ELF-1 (cell line): ENCODE measurements around the gene NXN.
"Not testable (repeated sequence)": the region's sequence is repeated elsewhere in the genome, so short reads cannot be mapped to it uniquely, and the experiment has no call there.

Experiments
- DNase-seq: peaks from one replicate; pipeline ENCODE4 v3.0.0-alpha.2; 2016; ENCODE audit warnings: low read depth, low spot score

Gene NXN

DNA sequence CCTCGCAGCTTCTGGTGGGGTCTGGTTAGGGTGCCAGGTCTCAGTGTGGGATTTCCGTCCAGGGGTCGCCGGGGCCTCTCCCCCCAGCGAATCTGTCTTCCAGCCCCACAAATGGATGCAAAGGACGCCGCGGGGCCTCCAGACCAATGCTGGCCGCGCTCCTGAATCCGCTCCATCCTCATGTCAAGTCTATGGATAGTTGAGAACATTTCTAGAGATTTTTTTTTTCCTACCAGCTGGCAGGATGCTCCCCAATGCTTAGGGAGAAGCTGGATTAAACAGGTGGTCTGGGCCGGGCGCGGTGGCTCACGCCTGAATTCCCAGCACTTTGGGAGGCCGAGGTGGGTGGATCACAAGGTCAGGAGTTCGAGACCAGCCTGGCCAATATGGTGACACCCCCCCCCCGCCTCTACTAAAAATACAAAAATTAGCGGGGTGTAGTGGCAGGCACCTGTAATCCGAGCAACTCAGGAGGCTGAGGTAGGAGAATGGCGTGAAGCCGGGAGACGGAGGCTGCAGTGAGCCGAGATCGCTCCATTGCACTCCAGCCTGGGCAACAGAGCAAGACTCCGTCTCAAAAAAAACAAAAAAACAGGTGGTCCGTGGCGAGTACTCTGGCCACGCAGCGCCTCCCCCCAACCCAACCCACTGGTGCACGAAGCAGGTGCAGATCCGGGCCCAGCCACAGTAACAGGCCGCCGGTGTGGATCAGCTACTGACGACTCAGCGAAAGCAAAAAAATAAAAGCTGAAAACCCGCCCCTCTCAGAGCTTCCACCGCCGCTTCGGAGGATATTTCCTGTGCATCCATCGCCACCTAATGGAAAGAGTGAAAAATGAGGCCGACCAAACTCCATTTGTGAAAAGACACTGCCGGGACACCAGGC is 1.1 kb upstream of the NXN start:
- peak; percentile 85 for DNase-seq

DNA sequence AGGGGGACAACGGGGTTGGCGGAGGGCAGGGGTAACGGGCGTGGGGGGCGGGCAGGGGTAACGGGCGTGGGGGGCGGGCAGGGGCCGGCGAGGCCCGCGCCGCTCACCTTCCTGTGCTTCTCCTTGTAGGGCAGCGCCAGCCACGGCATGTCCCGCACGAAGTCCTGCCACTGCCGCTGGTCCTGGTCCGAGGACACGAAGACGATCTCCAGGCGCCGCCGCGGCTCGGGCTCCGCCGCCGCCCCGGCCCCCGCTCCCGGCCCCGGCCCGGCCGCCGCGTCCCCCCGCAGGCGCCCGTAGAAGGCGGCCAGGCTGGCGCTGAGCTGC is 401 bp downstream of the NXN start:
- no peak for DNase-seq

DNA sequence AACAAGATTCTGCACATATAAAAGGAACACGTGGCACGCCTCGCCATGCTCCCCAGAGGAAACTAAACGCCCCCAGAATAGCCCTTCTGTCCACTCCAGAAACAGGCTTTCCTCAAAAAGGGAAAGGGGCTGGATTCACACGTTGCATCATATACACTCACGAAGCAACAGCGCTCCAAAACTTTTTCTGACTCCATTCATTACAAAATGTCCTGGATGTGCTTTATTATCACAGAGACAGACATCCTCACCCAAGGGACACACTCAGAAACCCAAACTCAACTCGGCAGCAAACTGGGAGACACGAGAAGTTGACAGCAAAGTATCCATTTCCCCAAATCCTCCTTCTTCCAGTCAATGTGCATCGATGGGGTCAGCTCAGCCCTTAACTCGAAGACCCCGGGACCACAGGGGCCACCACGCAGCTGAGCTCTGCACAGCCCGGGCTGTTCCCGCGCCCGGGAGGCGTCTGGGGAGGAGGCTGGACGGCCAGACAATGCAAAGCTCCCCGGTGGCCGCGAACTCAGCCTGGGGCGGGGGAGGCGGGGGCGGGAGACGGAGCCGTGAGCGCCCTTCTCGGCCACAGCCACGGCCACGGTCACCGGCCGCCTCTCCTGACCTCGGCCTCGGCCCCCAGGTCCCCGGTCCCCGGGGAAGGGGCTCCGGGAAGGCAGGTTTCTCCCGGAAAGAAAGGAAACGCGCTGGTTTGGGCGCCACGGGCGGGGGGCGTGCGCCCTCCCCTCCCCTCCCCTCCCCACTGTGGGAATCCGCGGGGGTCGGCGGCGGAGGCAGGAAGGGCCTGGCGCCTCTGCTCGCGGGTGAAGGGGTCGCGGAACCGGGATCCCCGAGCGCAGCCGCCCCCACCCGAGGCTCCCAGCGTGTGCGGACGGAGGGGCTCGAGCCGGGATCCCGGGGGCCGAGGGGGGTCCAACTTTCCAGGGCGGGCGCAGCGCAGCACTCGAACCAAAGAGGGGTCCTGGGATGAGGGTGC is 1.2 kb downstream of the NXN start:
- DNase-seq, result peak; percentile 62

DNA sequence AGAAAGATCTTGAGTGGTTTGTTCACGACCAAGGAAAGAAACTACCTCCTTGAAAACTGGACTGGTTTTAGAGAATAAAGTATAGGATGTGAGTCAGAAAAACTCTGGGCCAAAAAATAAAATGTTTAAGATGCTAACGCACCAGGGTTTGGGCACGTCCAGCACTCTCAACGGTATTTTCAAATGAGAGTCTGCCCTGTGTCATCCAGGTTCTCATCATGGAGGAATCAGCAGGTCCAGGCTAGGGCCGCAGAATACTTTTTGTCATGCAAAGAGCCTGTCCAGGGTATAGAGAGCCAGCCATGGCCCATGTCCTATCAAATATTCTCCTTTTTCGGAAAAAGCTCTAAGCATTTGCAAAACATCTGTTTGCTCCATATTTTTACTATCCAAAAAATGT is 2.4 kb downstream of the NXN start:
- no peak for DNase-seq

DNA sequence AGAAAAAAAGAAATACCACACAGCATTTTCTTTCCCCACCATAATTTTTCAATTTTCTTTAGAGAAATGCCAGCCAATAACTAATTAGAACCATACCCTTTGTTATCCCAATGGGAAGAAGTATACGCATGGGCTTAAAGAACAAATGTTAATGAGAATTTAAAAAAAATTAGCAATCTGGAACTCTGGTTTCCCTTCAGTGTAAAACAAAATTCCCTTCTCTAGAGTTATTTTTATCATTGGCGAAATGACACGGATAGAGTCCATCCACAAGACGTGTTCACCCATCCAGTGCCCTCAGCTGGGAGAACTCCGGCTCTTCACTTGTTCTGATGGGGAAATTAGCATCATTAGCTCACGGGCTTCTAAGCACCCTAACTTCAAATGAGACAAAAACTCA is 3.3 kb downstream of the NXN start:
- DNase-seq, result no peak

DNA sequence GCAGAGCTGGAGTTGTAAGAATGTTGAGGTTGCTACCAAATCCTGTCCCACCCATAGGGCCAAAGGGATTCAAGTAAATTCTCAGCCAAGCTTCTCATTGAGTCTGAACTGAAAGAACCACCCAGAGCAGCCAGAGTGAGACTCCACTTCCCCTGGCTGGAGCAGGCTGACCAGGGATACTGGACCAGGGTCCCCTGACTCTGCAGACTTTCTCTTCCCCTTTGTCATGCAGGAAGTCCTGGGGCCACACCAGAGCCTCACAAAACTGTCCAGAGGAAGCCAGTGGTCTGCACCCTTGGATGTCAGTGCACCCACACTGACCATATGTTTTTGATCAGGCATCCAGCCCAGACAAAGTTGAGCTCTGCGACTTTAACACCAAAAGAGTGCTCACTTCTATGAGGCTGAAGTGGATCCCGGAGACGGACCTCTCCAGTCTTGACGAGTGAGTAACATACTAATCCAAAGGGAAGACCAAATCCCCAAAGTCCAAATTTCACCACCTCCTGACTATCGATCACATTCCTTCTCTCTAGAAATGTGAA is 4.1 kb downstream of the NXN start:
- no peak for DNase-seq

DNA sequence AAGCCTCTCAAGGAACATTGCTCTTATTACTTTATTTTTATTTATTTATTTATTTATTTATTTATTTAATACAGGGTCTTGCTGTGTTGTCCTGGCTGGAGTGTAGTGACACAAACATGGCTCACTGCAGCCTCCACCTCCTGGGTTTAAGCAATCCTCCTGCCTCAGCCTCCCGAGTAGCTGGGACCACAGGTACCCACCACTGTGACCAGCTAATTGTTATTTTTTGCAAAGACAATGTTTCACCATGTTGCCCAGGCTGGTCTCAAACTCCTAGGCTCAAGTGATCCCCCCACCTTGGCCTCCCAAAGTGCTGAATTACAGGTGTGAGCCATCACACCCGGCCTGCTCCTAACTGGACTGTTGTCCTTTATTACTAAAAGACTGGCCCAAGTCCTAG is 4.8 kb downstream of the NXN start:
- DNase-seq, result not testable (repeated sequence)

DNA sequence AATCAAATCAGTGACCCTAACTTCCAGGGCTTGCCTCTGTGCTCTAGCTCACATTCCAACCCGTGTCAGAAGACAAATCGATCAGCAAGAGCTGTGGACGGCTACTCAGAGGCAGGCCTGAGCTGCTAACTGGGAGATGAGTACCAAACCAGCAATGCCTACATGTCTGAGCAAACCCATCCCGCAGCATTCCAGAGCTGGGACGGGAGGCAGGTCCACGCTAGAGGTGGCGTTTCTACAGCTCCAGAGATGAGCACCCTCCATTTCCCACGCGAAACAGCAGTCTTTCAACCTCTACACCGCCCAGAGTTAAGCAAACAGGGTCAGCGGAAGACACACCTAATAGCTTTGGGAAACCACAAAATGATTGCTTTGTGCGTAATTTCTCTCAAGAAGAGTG is 6.5 kb downstream of the NXN start:
- DNase-seq, result peak; percentile 88

DNA sequence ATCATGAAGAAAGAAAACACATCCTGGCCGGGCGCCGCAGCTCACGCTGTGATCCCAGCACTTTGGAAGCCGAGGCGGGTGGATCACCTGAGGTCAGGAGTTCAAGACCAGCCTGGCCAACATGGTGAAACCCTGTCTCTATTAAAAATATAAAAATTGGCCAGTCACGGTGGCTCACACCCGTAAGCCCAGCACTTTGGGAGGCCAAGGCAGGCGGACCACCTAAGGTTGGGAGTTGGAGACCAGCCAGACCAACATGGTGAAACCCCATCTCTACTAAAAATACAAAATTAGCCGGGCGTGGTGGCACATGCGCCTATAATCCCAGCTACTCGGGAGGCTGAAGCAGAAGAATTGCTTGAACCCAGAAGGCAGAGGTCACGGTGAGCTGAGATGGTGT is 7.7 kb downstream of the NXN start:
- not testable (repeated sequence) for DNase-seq

DNA sequence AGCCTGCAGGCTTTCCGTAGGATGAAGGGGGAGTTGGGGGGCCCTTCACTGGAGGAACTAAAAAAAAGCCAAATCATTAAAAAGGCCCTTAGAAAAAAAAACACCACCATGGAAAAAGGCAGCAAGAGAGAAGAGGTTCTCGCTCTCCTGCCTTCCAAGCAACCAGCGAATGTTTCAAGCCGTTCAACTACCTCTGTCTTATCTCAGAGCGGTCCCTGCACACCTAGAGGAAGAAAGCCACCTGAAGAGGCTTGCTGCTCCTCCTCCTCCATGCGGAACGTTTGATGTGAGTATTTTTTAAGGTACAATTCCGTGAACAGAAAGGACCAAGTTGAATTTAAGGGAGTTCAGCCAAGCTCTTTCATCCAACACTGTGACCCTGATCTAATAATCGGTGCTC is 9.2 kb downstream of the NXN start:
- DNase-seq, result no peak

DNA sequence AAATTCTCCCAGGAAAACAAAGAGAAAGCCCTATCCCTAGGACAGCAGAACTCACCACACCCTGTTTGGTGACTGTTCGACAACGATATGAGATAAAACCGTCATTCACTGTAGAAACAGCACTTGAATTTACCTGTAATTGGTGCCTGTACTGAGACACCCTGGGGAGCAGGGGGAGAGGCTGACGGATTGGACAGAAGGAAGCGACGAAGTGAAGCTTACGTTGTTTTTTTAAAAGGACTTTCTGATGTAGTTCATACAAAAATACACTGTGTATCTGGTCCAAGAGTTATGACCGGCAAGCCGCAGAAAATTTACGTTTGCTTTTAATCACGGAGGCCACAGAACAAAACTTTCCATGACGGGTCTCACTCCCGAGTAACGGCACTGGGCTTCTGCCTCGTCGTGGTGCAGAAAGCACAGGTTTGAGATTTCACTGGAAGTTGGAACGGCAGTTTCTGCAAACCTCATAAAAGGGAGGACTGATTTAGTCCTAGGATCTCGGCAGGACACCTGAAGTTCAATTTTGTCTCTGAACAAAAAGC is 9.7 kb downstream of the NXN start:
- DNase-seq, result no peak

DNA sequence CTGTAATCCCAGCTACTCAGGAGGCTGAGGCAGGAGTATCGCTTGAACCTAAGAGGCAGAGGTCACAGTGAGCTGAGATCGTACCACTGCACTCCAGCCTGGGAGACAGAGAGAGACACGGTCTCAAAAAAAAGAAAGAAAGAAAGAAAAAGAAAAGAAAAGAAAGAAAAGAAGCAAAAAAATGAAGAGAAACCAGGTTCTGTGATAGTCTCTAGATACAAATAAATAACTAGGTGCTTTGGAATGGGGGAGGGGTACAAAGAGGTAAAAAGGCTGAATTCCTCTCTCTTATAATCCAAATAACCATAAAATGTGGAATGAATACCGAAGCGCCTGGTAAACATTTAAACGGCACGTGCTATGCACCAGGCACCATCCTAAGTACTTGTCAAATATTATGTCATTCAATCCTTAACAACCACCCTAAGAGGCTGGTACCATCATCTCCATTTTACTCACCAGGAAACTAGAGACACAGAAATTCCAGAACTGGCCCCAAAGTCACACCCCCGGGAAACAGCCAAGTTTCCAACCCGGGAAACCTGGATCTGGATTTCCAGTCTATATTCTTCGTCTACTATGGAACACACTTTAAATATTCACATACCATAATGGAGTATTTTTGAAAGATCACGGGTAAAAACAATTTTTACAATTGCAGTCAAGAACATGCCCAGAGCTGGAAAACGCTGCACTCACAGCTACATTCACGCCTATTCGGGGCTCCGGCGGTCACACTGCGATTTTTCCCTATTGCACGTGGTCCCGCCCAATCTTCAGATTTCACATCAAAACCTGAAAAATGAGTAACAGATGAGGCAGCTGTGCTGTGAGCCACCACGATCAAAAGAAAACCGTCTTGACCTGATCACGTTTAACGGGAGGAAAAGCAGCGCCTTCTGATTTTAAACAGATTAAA is 10.5 kb downstream of the NXN start:
- DNase-seq, result no peak

DNA sequence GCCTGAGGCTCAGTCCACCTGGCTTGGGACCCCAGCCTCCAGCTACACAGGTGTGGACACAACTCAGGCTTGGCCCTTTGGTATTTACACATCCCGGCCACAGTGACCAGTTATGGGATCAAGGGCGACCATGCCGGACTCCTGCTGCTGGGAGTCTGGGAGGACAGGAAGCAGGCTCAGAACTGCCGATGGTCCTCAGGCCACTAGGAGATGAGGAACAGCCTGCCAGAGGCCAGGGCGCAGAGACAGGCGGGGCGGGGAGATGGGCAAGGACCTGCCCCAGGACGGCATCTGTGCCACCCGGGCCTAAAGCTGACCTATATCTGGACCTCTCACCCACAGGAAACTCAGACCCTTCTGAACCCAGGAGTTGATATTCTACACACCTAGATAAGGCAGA is 12.5 kb downstream of the NXN start:
- no peak for DNase-seq

DNA sequence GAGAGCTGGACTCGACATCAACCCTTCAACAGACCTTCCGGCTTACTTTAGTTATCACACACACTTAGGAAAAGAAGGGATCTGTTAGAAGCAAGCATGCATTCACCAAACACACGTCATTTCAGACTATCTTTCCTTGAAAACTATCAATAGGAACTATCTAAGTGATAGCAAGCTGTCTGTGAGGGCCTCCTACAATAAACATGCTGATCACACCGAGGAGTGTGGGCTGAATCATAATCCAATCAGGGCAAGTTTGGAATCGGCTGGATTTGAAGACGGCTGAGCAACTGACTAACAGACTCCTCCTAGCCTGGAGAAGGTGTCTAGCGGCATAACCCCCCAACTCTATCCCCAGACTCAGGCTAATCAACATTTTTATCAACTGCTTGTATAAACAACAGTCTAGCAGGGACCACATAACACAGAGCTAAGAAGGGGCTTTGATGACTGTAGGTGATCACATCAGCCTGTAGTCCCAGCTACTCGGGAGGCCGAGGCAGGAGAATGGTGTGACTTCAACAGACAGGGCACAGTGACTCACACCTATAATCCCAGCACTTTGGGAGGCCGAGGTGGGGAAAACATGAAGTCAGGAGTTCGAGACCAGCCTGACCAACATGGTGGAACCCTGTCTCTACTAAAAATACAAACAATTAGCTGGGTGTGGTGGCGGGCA is 14.1 kb downstream of the NXN start:
- DNase-seq, result peak; percentile 78

DNA sequence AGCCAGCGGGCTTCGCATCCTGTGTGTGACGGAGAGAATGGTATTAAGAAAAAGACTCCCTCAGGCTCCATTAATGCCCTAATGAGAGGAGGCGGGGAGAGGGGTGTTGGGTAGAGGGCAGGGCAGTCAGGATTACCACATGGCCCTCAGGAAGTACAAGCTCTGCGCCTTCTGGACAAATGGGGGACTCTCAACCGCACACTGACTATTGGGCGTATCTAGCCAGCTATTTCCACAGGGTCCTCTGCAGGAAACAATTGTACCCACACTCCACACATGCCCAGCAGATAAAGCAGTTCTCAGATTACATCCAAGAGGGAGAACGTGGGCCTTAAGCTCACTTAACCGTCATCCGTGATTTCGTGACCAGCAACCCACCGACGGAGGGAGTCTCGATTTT is 14.7 kb downstream of the NXN start:
- peak; percentile 56 for DNase-seq

DNA sequence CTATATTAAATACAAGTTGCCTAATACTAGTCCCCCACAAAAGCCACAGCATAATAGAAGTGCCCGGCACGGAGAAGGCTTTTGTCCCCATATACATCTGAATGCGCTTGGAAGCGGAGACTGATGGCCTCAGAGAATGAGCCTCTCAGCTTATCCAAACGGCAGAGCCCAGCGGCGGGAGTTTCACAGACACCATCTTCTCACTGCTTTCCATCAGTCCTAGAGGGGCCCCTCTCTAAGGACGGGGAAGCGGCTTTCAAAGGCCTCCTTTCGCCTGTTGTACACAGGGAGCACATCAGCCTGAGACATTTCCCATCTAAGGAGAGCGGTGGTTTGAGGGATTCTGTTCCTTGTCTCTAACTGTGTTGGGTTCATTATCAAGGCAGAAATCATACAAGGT is 16.9 kb downstream of the NXN start:
- DNase-seq, result peak; percentile 77

DNA sequence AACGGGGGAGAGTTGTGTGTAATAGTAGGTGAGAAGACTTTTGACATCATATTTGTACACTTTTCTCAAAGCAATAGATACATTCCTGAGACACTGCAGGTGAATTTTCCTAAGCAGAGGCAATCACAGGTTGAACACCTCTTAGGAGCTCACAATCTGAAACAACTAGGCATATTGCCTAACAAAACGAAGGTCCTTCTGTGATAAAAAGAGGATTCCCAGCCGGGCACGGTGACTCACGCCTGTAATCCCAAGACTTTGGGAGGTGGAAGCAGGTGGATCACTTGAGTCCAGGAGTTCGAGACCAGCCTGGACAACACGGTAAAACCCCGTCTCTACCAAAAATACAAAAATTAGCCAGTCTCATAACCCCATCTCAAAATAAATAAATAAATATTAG is 17.4 kb downstream of the NXN start:
- DNase-seq, result no peak

DNA sequence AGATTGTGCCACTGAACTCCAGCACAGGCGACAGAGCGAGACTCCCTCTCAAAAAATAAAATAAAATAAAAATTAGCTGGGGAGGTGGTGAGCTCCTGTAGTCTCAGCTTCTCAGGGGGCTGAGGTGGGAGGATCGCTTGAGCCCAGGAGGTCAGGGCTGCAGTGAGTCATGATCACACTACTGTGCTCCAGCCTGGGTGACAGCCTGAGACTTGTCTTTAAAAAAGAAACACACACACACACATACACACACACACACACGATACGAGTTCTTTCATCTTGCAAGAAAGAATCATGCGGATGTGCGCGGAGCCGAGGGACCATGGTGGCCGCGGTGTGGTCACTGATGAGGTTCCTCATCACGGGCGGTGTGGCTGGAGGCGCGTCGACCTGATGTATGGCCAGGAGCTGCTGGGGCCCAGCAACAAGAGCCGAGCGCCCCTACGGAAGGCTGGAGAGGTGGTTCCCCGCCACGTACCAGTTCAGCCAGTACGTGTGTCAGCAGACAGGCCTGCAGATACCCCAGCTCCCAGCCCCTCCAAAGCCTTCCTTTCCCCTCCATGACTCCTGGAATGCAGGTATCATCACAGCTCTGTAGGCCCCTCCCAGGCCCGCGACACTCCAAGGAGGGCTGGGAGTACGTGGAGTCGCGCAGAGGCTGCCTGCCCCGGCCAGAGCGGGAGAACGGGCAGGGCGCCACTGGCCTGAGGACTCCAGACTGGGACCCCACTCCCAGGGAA is 20.7 kb downstream of the NXN start:
- peak; percentile 60 for DNase-seq

DNA sequence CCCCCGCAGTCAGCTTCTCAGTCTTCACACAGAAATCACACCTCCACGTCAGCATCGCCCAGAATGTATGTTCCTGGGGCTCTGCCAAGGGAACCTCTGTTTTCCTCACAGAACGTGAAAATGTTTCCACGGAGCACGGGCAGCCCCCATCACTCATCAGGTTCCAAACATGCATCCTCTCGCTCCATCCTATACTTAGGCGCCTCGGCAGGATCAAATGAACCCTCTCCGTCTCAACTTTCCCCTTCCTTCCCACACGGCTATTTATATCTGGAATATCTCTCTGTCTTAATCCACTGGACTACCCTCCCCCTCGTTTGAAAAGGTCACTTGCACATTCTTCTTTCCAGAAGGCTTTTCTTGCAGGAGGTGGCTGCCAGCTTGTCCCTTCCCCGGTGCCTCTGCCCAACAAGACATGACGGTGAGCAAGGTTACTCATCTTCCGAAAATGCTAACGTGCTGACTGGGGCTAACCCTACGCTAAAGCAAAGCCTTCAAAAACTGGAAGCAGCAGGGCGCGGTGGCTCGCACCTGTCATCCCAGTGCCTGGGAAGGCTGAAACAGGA is 21.6 kb downstream of the NXN start:
- DNase-seq, result no peak
